AG08395 (cell line): ENCODE measurements around the gene SLC48A1.
A peak's percentile ranks its signal among the peaks of the same experiment; 100 is the strongest.

ENCODE experiments used
- DNase-seq: peaks from one replicate; pipeline ENCODE4 v3.0.0; 2012; ENCODE audit warnings: mixed read lengths, low spot score

The SLC48A1 gene

DNA sequence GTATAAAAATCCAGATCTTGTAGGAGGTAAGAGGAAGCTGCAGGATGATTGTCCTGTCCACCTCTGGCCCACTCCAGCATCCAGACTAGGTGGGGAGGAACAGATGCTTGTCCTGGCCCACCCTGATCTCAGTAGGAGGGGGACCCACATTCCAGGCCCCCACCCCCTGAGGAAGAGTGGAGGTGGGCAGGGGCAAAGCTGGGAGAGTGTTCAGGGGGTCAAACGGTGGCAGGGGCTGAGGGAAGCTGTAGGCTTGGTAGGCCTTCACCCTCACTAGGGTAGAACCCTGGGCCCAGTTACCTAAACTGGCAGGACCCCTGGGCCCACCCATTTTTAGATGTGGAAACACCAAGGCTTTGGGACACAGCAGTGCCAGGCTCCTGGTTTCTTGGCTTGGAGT, 4.1 kb downstream of the SLC48A1 start:
- no peak for DNase-seq

DNA sequence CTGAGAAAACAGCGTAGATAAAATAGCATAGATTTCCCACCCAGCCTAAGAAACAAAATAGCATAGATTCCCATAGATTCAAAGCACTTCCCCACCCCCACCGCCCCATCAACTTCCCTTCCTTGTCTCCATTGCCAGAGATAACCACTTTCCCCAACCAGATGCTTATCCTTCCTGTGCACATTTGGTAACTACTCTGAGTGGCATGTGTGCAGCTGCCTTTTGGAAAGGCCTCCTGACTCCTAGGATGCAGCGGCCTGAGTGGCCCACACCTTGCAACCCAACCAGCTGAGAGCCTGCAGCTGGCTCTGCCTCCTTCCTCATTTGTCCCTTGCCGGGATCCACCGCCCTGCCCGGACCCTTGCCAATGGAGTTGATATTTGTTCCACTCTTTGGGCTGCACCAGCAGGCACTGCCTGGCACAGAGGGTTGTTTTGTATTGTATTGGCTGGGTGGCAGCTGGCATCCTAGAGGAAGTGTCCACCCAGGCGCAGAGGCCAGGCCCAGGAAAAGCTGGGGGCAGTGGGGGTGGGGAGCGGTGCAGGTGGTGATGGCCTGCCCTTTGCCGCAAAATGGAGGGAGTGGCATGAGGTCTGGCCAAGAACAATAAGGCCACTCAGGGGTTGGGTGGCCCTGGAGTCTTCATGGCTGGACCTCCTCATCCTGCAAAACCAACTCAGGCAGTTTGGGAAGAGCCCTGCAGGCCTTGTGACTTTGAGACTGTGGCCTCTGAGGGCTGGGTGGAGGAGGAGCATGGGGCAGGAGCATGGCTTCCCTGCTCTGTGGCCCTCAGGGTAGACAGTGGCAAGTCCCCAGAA, 4.9 kb downstream of the SLC48A1 start:
- DNase-seq, result no peak

DNA sequence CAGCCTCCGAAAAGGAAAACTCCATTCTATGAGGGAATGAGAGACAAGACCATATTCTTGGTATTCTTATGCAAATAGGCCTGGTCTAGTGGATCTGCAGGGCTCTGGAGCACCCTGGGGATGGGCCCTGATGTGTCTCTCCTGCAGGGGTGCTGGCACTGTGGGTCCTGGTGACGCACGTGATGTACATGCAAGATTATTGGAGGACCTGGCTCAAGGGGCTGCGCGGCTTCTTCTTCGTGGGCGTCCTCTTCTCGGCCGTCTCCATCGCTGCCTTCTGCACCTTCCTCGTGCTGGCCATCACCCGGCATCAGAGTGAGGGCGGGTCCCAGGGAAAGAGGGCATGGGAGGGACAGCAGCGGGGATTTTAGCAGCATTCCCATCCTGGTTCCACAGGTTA, 5.8 kb downstream of the SLC48A1 start:
- no peak for DNase-seq

DNA sequence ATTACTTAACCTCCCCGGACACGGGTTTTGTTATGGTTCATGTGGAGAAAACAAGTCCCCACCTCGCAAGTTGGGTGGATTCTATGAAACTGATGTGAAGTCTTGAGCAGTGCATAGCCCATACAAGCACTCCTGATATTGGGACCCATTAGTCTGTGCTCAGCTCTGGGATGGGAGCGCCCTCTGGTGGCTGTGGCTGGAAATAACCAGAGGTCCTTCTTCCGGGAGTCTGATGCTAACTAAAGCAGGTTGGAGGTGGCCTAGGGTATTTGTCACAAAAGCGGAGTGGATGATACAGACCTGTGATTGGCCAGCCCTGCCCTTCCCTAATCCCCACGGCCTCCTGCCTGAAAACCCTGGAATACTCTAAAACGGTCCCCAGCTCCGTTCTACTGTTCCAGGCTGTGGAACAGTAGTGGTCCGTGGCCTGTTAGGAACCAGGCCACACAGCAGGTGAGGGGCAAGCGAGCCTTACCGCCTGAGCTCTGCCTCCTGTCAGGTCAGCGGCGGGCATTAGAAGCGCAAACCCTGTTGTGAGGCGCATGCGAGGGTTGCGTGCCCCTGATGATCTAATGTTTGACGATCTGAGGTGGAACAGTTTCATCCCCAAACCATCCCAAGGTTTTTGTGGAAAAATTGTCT, 6.4 kb downstream of the SLC48A1 start:
- DNase-seq, result peak; percentile 90

DNA sequence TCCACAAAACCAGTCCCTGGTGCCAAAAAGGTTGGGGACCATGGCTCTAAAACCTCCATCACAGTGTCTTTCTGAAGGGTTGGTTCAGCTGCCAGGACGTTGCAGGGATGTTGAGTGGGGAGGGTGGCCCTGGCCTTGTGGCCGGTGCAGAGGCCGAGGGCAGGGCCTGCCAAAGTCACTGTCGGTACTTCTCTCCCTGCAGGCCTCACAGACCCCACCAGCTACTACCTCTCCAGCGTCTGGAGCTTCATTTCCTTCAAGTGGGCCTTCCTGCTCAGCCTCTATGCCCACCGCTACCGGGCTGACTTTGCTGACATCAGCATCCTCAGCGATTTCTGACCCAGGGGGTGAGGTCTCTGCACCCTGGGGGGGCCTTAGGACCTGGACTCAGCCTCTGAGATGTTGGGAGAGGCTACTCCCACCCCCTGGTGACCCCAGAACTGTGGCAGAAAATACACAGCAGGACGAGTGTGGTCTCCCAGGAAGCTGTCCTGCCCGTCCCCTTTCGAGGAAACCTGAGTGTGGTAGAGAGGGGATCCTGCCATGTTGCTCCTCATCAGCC, 7.0 kb downstream of the SLC48A1 start:
- DNase-seq, result no peak

DNA sequence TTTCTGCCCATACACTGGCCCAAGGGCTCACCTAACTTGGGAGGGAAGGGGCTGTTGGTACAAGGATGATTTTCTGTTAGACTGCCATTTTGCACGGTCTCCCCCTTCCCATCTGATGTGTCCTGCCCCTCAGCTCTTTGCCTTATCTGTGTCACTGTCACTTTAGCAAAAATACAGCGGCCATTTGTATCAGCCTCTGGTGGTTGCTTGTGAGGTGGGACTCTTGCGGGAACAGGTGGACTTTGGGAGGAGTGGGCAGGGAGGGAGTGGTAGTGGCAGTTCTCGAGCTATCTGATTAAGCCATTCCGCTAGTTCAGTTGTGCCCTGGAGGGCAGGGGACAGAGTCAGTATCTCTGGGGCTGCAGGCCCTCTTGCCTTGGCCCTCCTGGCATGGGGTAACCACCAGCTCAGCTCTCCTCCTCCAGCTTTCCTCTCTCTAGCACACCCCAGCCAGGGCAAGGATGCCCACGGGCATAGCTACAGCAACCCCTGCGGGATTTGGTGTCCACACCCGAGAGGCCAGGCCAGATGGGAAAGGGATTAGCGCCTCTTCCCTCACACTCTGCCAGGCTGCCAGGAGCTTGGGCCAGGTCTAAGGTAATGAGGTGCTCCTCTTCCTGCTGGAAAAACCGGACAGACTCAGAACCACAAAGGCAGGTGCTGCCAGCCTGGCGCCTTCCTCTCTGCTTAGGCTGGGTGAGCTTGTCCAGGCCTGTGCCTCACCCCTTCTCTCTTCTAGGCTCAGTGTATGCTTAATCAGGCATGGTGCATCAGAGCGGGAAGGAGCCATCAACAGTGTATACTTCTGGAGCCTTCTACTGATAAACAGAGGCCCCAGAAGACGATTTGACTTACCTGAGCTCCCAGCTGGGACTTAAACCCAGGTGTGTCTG, 8.7 kb downstream of the SLC48A1 start:
- DNase-seq, result no peak

DNA sequence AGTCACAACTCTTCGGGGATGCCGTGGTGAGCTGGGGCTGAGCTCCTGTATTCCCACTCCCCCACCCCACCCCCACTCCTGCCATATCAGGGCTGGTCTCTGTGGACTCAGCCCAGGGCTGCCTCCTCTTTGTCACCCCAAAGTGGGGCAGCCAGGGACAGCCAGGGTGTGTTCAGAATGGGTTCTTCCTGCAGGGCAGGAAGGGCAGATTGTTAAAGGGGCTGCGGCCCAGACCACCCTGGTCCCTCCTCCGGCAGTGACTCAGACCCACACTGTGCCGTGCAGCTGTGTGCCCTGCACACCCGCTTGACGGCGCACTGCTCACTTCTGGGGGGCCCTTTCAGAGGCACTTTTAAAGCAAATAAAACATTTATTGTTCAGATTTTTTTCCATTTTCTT, 9.3 kb downstream of the SLC48A1 start:
- no peak for DNase-seq

DNA sequence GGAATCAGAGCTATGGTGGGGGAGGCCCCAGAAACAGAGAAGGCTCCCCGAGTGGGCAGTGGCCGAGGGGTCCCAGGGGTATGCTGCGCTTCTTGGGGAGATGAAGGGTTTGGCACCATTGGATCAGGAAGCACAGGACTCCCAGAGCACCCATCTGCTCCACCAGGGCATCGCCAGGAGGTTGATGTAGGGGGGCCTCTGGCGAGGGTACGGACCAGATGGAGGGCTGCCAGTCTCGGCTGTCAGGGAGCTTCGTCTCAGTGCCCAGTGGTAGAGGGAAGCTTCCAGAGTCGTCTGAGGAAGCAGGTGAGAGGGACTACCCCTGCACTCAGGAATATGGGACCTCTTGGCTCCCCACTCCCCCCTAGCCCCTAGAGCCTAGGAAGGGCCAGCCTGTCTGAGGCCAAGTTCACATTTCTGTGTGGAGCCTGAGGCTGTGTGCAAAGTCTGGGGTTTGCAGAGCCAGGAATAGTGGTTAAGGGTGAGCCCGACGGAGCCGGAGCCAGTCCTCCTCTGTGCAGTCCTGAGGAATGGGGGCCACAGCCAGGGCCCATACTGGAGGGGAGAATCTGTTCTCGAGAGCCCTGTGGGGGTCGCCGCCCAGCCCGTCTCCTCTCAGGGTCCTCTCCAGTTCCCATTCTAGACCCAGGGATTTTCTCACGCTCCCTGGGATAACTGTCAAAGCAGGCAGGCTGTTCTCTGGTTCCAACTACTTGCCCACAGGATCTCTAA, 10.2 kb downstream of the SLC48A1 start:
- DNase-seq, result no peak

DNA sequence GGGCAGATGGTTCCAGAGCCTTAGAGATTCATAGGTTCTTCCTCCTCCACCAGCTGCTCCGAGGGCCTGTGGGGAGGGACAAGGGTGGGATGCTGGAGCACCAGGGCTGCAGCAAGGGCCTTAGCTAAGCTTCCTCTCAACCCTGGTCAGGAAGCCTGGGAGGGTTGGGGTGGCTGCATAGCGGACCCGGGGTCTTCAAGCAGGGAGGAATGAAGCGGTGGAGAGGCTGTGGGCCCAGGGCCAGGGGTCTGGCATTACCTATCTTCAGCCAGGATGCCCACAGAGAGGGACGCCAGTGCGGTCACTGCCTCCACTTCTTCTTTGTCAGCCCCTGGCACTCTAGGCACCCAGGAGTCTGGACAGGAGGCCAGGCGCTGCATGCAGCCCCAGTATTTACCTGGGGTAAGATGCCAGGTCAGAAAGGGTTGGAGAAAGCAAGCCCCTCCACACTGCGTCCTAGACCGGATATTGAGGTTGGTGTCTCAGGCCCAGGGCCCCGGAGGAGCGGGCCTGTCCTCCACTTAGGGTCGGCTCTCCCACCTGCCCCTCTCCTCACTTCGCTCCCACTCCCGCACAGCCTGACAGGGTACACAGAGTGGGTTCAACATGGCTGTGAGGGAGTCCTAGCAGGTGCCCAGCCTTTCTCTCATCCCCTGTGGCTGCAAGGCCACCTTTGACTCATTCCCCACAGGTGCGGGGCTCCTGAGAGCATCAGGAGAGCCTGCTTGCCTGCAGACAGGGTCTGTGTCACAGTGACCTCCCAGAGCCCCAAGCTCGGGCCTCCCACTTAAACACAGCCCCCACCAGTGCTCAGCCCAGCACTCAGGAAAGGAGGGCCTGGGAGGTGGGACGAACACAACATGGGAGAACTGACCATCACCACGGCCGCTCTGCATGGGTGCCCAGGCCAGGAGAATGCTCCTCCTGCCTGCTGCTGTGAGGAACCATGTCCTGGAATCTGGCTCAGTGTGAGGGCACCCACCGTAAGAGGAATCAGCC, 11.1 kb downstream of the SLC48A1 start:
- DNase-seq, result no peak

DNA sequence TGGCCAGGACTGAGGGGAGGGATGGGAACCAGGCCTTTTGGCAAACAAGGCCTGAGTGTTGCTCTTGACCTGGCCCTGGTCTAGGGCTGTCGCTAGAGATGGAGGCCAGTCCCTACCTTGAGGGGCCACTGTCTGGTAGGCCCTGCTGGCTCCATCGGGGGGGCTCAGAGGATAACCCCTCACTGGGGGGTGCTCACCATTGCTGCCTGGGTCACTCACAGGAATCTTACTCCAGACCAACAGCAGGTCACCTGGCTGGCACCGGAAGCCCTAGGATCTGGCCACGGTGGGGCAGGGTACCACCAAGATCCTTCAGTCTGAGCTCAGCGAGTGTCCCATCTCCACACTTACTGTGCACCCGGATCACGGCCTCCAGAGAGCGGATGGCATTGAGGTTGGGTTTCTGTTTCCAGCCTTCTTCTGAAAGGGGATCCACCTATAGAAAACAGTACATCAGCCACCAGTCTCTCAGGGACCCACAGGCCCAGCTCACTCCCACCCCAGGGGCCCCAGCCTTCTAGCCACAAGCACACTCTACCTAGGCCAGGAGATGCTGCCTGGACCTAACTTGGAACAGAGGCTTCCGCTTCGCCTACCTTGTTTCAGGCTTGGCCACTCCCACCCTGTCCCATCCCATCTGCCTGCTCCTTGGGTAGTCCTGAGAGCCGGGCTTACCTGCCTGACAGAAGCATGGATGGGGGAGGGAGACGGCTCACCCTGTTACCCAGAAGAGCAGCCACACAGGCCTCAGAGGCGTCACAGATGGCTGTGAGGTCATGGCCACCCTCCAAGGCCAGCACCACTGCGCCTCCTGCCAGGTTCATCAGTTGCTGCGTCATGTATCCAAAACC, 12.2 kb downstream of the SLC48A1 start:
- DNase-seq, result no peak

DNA sequence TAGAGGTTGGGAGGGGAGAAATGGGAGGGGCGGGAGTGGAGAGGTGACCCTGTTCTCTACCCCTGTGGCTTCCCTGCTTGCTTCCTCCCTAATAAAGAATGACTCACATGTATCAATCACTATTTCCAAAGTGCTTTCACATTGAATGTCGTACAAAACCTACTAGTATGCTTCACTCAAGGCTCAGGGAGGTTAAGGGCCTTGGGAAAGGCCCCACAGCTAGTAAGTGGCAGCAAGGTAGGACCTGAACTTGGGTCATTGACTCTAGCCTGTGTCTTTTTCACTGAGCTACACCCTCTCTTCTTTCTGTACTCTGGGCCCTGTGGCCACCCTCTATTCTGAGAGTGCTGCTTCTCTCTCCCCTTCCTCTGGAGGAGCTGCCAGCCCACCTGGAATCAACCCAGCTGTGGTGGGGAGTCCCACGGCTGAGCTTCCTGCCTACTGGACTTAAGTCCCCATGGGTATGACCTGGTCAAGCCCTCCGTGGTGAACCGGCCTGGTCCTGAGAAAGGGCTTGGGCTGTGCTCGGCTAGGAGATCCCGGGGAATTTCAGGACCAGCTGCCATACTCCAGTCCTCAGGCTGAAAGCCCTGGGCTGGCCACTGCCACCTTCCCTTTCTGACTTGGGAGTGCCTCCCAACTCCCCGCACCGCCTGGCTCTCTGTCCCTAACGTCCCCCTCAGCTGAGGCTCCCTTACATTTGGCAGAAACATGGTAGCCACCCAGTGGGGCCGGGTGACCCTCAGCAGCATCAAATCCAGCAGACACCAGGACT, 13.0 kb downstream of the SLC48A1 start:
- no peak for DNase-seq

DNA sequence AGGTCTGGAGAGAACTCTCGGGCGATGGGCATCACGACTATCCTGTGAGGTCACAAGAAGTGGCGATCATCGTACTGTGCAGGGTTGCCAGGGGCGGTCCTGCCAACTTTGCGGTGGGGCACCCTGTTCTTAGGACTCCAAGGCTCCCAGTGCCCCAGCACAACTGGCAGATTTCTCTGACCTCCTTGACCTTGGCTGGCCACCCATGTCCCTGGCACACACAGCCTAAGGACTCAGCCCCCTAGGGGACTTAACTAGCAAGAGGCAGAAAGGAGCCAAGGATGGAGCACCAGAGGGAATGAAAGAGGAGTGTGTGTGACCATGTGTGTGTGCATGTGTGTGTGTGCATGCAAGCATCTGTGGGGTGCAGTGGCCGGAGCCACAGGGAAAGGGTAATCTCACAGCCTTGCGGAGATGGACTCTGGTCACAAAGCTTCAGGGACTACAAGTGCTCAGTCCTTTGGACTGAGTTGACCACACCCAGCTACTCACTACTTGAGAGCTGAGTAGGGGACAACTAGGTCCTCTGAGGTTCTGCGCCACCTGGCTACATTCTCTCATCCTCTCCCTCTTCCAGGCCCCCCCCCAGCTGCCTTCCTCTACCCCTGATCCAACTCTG, 13.7 kb downstream of the SLC48A1 start:
- DNase-seq, result no peak

DNA sequence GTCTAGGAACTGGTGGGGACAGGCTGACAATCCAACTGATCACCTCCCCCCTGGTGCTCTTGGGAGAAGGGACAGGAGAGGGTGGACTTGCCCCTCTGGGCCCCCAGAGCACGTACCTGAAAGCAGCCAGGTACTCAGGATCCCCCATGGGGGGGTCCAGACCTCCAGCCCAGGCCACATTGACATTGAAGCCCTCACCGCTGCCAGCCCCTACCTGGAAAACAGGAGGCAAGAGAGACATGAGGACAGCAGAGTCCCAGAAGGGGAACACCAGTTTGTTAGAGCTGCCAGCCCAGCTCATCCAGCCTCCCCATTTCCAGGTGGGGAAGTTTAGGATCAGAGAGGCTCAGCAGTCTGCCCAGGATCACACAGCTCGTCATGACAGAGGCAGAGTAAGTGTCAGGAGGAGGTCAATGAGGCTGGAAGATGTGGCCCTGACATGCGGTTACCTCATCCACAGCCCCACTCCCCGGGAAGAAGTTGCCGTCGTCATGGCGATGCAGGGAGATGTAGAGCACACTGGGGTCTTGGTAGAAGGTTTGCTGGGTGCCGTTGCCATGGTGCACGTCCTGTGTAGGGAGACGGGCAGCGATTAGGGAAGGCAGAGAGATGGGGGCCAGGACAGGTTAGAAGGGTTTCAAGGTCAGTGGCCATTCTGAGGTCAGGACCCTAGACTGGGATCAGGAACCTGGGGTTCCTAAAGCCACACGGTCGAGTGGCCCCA, 14.7 kb downstream of the SLC48A1 start:
- no peak for DNase-seq

DNA sequence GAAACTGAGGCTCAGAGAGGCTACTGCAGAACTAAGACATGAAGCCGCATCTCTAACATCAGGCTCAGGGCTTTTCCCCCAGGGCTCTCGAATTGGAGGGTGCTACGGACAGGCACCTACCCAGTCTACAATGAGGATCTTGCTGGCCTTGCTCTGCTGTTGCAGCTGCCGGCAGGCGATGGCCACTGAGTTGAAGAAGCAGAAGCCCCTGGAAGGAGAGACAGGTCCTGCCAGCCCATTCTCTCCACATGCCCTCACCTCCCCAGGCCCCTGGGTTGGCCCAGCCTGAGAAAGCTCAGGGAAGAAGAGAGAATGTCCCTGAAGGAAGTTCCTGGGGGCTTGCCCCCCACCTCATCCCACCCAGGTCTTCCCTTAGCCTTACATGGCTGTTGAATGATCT, 16.1 kb downstream of the SLC48A1 start:
- DNase-seq, result no peak

DNA sequence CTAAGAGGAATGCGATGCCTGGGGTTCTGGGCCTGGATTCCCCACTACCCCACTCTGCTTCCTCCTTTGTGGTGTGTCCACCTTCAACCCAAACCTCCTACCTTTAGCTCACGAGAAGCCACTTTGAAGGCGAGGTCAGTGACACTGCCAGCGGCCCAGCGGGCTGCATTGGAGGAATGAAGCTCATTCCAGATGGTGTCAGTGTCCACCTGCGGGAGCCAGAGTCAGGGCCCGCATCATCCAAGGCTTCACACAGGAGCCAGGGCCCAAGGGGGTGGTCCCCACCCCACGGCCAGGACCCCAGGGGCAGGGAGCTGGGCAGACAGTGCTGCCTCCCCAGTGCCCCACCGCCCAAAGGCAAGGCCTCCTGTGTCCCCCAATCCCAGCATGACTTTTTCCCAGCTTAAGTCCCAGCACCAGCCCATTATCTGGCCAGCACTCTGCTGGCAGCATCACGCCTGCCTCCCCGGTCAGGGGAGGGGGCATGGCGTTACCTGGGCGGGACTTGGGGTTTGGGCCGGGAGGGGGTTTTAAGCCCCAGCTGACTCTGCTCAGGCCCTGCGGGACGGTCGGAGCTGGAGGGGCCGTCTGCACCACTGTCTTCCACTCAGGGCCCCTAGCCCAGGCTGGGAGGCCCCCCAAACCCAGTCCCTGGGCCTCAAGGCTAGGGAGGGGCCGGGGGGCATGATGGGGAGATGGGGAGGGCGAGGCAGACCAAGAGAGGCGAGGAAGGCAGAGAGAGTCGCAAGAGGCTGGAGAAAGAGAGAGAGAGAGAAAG, 16.9 kb downstream of the SLC48A1 start:
- DNase-seq, result no peak

DNA sequence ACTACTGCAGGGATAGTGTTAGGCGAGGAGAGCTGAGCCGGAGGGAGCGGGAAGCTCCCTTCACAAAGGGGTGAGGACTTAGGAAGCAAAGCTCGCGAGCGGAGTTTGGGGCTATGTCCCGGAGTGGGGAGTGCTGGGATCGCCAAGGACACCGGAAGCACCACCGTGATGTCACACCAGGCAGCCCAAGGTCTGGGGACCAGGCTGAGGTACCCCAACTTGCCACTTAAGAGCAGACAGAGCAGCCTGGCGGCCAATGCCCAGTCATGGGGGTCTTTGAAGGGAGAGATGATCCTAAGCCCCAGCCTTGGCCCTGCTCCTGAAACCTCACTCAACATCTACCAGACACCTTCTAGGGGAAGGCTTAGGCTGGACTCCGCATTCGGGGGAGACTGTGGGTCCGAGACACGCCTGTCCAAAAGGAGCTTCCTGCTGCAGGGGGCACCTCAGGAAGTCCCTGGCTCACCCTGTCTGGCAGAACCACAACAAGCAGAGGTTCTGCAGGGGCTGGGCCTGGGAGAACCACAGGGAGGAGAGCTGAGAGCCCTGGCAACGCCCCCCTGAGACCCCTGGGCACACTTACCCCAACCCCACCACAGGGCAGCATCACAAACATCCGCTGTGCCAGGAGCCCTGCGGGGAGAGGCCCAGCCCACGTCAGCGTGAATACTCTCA, 17.8 kb downstream of the SLC48A1 start:
- DNase-seq, result no peak
